ENCODE results near the gene TTC34.
"Not testable (repeated sequence)": the region's sequence is repeated elsewhere in the genome, so short reads cannot be mapped to it uniquely, and the experiment has no call there.

Gene TTC34

DNA sequence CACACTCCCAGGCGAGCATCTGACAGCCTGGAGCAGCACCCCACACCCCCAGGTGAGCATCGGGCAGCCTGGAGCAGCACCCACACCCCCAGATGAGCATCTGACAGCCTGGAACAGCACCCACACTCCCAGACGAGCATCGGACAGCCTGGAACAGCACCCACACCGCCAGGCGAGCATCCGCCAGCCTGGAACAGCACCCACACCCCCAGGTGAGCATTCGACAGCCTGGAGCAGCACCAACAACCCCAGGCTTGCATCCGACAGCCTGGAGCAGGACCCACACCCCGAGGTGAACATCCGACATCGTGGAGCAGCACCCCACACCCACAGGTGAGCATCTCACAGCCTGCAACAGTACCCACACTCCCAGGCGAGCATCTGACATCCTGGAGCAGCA lies 42.1 kb downstream of the TTC34 start:
- not testable (repeated sequence) for DNase-seq (ENCODE audit: low read depth)

DNA sequence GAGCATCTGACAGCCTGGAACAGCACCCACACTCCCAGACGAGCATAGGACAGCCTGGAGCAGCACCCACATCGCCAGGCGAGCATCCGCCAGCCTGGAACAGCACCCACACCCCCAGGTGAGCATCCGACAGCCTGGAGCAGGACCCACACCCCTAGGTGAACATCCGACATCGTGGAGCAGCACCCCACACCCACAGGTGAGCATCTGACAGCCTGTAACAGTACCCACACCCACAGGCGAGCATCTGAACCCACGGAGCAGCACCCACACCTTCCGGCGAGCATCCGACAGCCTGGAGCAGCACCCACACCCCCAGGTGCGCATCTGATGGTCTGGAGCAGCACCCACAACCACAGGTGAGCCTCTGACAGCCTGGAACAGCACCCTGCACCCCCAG lies 44.0 kb downstream of the TTC34 start:
- not testable (repeated sequence) for DNase-seq (ENCODE audit: low read depth)

DNA sequence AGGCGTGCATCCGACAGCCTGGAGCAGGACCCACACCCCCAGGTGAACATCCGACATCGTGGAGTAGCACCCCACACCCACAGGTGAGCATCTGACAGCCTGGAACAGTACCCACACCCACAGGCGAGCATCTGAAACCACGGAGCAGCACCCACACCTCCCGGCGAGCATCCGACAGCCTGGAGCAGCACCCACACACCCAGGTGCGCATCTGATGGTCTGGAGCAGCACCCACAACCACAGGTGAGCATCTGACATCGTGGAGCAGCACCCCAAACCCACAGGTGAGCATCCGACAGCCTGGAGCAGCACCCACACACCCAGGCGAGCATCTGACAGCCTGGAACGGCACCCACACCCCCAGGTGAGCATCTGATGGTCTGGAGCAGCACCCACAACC lies 46.1 kb downstream of the TTC34 start:
- not testable (repeated sequence) for DNase-seq (ENCODE audit: low read depth)

DNA sequence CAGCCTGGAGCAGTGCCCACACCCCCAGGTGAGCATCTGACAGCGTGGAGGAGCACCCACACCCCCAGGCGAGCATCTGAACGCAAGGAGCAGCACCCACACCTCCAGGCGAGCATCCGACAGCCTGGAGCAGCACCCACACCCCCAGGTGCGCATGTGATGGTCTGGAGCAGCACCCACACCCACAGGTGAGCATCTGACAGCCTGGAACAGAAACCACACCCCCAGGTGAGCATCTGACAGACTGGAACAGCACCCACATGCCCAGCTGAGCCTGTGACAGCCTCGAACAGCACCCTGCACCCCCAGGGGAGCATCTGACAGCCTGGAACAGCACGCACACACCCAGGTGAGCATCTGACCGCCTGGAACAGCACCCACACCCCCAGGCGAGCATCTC lies 46.9 kb downstream of the TTC34 start:
- DNase-seq (ENCODE audit: low read depth) = not testable (repeated sequence)

DNA sequence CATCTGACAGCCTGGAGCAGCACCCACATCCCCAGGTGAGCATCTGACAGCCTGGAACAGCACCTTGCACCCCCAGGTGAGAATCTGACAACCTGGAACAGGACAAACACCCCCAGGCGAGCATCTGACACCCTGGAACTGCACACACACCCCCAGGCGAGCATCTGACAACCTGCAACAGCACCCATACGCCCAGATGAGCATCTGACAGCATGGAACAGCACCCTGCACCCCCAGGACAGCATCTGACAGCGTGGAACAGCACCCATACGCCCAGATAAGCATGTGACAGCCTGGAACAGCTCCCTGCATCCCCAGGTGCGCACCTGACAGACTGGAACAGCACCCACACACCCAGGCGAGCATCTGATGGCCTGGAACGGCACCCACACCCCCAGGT lies 49.0 kb downstream of the TTC34 start:
- not testable (repeated sequence) for DNase-seq (ENCODE audit: low read depth)

DNA sequence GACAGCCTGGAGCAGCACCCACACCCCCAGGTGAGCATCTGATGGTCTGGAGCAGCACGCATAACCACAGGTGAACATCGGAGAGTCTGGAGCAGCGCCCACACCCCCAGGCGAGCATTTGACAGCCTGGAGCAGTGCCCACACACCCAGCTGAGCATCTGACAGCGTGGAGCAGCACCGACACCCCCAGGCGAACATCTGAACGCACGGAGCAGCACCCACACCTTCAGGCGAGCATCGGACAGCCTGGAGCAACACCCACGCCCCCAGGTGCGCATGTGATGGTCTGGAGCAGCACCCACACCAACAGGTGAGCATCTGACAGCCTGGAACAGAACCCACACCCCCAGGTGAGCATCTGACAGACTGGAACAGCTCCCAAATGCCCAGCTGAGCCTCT lies 49.6 kb downstream of the TTC34 start:
- DNase-seq (ENCODE audit: low read depth) = not testable (repeated sequence)

DNA sequence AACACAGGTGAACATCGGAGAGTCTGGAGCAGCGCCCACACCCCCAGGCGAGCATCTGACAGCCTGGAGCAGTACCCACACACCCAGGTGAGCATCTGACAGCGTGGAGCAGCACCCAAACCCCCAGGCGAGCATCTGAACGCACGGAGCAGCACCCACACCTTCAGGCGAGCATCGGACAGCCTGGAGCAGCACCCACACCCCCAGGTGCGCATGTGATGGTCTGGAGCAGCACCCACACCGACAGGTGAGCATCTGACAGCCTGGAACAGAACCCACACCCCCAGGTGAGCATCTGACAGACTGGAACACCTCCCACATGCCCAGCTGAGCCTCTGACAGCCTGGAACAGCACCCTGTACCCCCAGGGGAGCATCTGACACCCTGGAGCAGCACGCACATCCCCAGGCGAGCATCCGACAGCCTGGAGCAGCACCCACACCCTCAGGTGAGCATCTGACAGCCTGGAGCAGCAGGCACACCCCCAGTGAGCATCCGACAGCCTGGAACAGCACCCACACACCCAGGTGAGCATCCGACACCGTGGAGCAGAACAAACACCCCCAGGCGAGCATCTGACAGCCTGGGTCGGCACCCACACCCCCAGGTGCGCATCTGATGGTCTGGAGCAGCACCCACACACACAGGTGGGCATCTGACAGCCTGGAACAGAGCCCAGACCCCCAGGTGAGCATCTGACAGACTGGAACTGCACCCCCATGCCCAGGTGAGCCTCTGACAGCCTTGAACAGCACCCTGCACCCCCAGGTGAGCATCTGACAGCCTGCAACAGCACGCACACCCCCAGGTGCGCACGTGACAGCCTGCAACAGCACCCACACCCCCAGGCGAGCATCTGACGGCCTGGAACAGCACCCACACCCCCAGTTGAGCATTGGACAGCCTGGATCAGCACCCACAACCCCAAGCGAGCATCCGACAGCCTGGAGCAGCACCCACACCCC lies 50.4 kb downstream of the TTC34 start:
- DNase-seq (ENCODE audit: low read depth) = not testable (repeated sequence)

DNA sequence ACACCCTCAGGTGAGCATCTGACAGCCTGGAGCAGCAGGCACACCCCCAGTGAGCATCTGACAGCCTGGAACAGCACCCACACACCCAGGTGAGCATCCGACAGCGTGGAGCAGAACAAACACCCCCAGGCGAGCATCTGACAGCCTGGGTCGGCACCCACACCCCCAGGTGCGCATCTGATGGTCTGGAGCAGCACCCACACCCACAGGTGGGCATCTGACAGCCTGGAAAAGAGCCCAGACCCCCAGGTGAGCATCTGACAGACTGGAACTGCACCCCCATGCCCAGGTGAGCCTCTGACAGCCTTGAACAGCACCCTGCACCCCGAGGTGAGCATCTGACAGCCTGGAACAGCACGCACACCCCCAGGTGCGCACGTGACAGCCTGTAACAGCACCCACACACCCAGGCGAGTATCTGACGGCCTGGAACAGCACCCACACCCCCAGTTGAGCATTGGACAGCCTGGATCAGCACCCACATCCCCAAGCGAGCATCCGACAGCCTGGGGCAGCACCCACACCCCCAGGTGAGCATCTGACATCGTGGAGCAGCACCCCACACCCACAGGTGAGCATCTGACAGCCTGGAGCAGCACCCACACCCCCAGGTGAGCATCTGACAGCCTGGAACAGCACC lies 51.3 kb downstream of the TTC34 start:
- not testable (repeated sequence) for DNase-seq (ENCODE audit: low read depth)

DNA sequence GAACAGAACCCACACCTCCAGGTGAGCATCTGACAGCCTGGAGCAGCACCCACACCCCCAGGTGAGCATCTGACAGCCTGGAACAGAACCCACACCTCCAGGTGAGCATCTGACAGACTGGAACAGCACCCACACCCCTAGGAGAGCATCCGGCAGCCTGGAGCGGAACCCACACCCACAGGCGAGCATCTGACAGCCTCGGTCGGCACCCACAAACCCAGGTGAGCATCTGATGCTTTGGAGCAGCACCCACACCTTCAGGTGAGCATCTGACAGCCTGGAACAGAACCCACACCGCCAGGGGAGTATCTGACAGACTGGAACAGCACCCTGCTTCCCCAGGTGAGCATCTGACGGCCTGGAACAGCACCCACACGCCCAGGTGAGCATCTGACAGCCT lies 52.9 kb downstream of the TTC34 start:
- not testable (repeated sequence) for DNase-seq (ENCODE audit: low read depth)

DNA sequence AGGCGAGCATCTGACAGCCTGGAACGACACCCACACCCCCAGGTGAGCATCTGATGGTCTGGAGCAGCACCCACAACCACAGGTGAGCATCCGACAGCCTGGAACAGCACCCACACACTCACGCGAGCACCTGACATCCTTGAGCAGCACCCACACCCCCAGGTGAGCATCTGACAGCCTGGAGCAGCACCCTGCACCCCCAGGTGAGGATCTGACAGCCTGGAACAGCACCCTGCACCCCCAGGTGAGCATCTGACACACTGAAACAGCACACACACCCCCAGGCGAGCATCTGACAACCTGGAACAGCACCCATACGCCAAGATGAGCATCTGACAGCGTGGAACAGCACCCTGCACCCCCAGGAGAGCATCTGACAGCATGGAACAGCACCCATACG lies 106.7 kb downstream of the TTC34 start:
- not testable (repeated sequence) for DNase-seq (ENCODE audit: low read depth)

DNA sequence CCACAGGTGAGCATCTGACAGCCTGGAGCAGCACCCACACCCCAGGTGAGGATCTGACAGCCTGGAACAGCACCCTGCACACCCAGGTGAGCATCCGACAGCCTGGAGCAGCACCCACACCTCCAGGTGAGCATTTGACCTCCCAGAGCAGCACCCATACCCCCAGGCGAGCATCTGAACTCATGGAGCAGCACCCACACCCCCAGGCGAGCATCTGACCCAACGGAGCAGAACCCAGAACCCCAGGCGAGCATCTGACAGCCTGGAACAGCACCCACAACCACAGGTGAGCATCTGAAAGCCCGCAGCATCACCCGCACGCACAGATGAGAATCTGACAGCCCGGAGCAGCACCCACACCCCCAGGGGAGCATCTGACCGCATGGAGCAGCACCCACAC lies 111.3 kb downstream of the TTC34 start:
- not testable (repeated sequence) for DNase-seq (ENCODE audit: low read depth)

DNA sequence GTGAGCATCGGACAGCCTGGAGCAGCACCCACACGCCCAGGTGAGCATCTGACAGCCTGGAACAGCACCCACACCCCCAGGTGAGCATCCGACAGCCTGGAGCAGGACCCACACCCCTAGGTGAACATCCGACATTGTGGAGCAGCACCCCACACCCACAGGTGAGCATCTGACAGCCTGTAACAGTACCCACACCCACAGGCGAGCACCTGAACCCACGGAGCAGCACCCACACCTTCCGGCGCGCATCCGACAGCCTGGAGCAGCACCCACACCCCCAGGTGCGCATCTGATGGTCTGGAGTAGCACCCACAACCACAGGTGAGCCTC lies 113.2 kb downstream of the TTC34 start:
- not testable (repeated sequence) for DNase-seq (ENCODE audit: low read depth)

DNA sequence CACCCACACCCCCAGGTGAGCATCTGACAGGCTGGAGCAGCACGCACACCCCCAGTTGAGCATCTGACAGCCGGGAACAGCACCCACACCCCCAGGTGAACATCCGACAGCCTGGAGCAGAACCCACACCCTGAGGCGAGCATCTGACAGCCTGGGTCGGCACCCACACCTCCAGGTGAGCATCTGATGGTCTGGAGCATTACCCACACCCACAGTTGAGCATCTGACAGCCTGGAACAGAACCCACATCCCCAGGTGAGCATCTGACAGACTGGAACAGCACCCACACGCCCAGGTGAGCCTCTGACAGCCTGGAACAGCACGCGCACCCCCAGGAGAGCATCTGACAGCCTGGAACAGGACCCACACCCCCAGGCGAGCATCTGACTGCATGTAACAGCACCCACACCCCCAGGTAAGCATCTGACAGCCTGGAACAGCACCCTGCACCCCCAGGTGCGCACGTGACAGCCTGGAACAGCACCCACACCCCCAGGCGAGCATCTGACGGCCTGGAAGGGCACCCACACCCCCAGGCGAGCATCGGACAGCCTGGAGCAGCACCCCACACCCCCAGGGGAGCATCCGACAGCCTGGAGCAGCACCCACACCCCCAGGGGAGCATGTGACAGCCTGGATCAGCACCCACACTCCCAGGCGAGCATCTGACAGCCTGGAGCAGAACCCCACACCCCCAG lies 113.7 kb downstream of the TTC34 start:
- DNase-seq (ENCODE audit: low read depth) = not testable (repeated sequence)

DNA sequence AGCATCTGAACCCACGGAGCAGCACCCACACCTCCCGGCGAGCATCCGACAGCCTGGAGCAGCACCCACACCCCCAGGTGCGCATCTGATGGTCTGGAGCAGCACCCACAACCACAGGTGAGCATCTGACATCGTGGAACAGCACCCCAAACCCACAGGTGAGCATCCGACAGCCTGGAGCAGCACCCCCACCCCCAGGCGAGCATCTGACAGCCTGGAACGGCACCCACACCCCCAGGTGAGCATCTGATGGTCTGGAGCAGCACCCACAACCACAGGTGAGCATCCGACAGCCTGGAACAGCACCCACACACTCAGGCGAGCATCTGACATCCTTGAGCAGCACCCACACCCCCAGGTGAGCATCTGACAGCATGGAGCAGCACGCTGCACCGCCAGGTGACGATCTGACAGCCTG lies 114.3 kb downstream of the TTC34 start:
- not testable (repeated sequence) for DNase-seq (ENCODE audit: low read depth)

DNA sequence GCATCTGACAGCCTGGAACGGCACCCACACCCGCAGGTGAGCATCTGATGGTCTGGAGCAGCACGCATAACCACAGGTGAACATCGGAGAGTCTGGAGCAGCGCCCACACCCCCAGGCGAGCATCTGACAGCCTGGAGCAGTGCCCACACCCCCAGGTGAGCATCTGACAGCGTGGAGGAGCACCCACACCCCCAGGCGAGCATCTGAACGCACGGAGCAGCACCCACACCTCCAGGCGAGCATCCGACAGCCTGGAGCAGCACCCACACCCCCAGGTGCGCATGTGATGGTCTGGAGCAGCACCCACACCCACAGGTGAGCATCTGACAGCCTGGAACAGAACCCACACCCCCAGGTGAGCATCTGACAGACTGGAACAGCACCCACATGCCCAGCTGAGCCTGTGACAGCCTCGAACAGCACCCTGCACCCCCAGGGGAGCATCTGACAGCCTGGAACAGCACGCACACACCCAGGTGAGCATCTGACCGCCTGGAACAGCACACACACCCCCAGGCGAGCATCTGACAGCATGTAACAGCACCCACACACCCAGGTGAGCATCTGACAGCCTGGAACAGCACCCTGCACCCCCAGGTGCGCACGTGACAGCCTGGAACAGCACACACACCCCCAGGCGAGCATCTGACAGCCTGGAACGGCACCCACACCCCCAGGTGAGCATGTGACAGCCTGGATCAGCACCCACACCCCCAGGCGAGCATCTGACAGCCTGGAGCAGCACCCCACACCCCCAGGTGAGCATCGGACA lies 115.2 kb downstream of the TTC34 start:
- not testable (repeated sequence) for DNase-seq (ENCODE audit: low read depth)

DNA sequence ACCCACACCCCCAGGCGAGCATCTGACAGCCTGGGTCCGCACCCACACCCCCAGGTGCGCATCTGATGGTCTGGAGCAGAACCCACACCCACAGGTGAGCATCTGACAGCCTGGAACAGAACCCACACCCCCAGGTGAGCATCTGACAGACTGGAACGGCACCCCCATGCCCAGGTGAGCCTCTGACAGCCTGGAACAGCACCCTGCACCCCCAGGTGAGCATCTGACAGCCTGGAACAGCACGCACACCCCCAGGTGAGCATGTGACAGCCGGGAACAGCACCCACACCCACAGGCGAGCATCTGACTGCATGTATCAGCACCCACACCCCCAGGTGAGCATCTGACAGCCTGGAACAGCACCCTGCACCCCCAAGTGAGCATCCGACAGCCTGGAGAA lies 115.8 kb downstream of the TTC34 start:
- not testable (repeated sequence) for DNase-seq (ENCODE audit: low read depth)

DNA sequence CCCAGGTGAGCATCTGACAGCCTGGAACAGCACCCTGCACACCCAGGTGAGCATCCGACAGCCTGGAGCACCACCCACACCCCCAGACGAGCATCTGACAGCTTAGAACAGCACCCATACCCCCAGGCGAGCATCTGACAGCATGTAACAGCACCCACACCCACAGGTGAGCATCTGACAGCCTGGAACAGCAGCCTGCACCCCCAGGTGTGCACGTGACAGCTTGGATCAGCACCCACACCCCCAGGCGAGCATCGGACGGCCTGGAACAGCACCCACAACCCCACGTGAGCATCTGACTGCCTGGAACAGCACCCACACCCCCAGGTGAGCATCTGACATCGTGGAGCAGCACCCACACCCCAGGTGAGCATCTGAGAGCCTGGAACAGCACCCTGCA lies 116.6 kb downstream of the TTC34 start:
- not testable (repeated sequence) for DNase-seq (ENCODE audit: low read depth)

DNA sequence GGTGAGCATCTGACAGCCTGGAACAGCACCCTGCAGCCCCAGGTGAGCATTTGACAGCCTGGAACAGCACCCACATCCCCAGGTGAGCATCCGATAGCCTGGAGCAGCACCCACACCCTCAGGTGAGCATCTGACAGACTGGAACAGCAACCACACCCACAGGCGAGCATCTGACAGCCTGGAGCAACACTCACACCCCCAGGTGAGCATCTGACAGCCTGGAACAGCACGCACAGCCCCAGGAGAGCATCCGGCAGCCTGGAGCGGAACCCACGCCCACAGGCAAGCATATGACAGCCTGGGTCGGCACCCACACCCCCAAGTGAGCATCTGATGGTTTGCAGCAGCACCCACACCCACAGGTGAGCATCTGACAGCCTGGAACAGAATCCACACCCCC lies 117.5 kb downstream of the TTC34 start:
- not testable (repeated sequence) for DNase-seq (ENCODE audit: low read depth)

DNA sequence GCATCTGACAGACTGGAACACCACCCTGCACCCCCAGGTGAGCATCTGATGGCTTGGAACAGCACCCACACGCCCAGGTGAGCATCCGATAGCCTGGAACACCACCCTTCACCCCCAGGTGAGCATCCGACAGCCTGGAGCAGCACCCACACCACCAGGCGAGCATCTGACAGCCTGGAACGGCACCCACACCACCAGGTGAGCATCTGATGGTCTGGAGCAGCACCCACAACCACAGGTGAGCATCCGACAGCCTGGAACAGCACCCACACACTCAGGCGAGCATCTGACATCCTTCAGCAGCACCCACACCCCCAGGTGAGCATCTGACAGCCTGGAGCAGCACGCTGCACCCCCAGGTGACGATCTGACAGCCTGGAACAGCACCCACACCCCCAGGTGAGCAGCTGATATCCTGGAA lies 118.2 kb downstream of the TTC34 start:
- DNase-seq (ENCODE audit: low read depth) = not testable (repeated sequence)

DNA sequence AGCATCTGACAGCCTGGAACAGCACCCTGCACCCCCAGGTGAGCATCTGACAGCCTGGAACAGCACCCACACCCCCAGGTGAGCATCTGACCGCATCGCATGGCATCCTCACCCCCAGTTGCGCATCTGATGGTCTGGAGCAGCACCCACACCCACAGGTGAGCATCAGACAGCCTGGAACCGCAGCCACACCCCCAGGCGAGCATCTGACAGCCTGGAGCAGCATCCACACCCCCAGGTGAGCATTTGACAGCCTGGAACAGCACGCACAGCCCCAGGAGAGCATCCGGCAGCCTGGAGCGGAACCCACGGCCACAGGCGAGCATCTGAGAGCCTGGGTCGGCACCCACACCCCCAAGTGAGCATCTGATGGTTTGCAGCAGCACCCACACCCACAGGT lies 118.6 kb downstream of the TTC34 start:
- DNase-seq (ENCODE audit: low read depth) = not testable (repeated sequence)

DNA sequence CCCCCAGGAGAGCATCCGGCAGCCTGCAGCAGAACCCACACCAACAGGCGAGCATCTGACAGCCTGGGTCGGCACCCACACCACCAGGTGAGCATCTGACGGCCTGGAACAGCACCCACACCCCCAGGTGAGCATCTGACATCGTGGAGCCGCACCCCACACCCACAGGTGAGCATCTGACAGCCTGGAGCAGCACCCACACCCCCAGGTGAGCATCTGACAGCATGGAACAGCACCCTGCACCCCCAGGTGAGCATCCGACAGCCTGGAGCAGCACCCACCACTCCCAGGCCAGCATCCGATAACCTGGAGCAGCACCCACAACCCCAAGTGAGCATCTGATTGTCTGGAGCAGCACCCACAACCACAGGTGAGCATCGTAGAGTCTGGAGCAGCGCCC lies 124.8 kb downstream of the TTC34 start:
- not testable (repeated sequence) for DNase-seq (ENCODE audit: low read depth)

DNA sequence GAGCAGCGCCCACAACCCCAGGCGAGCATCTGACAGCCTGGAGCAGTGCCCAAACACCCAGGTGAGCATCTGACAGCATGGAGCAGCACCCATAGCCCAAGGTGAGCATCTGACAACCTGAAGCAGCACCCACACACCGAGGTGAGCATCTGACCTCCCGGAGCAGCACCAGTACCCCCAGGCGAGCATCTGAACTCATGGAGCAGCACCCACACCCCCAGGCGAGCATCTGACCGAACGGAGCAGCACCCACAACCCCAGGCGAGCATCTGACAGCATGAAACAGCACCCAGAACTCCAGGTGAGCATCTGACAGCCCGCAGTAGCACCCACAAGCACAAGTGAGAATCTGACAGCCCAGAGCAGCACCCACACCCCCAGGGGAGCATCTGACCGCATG lies 129.8 kb downstream of the TTC34 start:
- DNase-seq (ENCODE audit: low read depth) = not testable (repeated sequence)
